ENCODE results near the gene RPP14. TPM values are rescaled to one million over a fixed set of nuclear protein-coding genes. Genes with fewer than 3 reads are reported as not detected.
"Not testable (repeated sequence)": the region's sequence is repeated elsewhere in the genome, so short reads cannot be mapped to it uniquely, and the experiment has no call there.

The RPP14 gene
- 12.9 and 15.4 TPM in 2 replicates for total RNA-seq

GRCh38 chr3:58305882-58306711 is at the start of gene RPP14, which contains the start of gene HTD2:
Gene RPP14 (plus strand): TSS chr3:58306245. CDS start chr3:58310330, 4,085 bp downstream.
Gene HTD2 (plus strand): TSS chr3:58306520. CDS start chr3:58317614, 11,094 bp downstream.
- peak; percentile 94 to 98 for DNase-seq (ENCODE audit: low read depth in 2 of 2)

- no peak for DNase-seq (ENCODE audit: low read depth in 2 of 2)
Measured at GRCh38 chr3:58256511-58256910, 49.5 kb upstream of the RPP14 start.

- DNase-seq (ENCODE audit: low read depth in 2 of 2) = no peak
Measured at GRCh38 chr3:58258392-58259055, 47.5 kb upstream of the RPP14 start.

- DNase-seq (ENCODE audit: low read depth in 2 of 2) = peak in 1 of 2 donors; percentile 16
Measured at GRCh38 chr3:58260261-58260731, 45.7 kb upstream of the RPP14 start.

- no peak for DNase-seq (ENCODE audit: low read depth in 2 of 2)
Measured at GRCh38 chr3:58260733-58261132, 45.3 kb upstream of the RPP14 start.

- no peak for DNase-seq (ENCODE audit: low read depth in 2 of 2)
Measured at GRCh38 chr3:58261954-58262666, 43.9 kb upstream of the RPP14 start.

GRCh38 chr3:58266577-58266976 is 39.5 kb upstream of the RPP14 start:
- DNase-seq (ENCODE audit: low read depth in 2 of 2) = no peak

GRCh38 chr3:58267543-58267942 is 38.5 kb upstream of the RPP14 start:
- DNase-seq (ENCODE audit: low read depth in 2 of 2) = not testable (repeated sequence)

- no peak for DNase-seq (ENCODE audit: low read depth in 2 of 2)
Measured at GRCh38 chr3:58269356-58269755, 36.7 kb upstream of the RPP14 start.

- DNase-seq (ENCODE audit: low read depth in 2 of 2) = no peak
Measured at GRCh38 chr3:58270485-58270884, 35.6 kb upstream of the RPP14 start.

GRCh38 chr3:58271901-58272501 is 34.0 kb upstream of the RPP14 start:
- DNase-seq (ENCODE audit: low read depth in 2 of 2) = peak; percentile 40 to 81

GRCh38 chr3:58272891-58273290 is 33.2 kb upstream of the RPP14 start:
- DNase-seq (ENCODE audit: low read depth in 2 of 2) = peak; percentile 23 to 30

- not testable (repeated sequence) for DNase-seq (ENCODE audit: low read depth in 2 of 2)
Measured at GRCh38 chr3:58273362-58273761, 32.7 kb upstream of the RPP14 start.

GRCh38 chr3:58274027-58274614 is 31.9 kb upstream of the RPP14 start:
- DNase-seq (ENCODE audit: low read depth in 2 of 2) = no peak

GRCh38 chr3:58281069-58281468 is 25.0 kb upstream of the RPP14 start:
- no peak for DNase-seq (ENCODE audit: low read depth in 2 of 2)

- no peak for DNase-seq (ENCODE audit: low read depth in 2 of 2)
Measured at GRCh38 chr3:58285334-58285733, 20.7 kb upstream of the RPP14 start.

GRCh38 chr3:58287354-58287753 is 18.7 kb upstream of the RPP14 start:
- DNase-seq (ENCODE audit: low read depth in 2 of 2) = no peak

GRCh38 chr3:58288011-58288728 is 17.9 kb upstream of the RPP14 start:
- DNase-seq (ENCODE audit: low read depth in 2 of 2) = no peak

GRCh38 chr3:58288964-58289613 is 17.0 kb upstream of the RPP14 start:
- not testable (repeated sequence) for DNase-seq (ENCODE audit: low read depth in 2 of 2)

- DNase-seq (ENCODE audit: low read depth in 2 of 2) = not testable (repeated sequence)
Measured at GRCh38 chr3:58290446-58290845, 15.6 kb upstream of the RPP14 start.
